ENCODE measurements around the gene KCNJ15.

Gene KCNJ15

DNA sequence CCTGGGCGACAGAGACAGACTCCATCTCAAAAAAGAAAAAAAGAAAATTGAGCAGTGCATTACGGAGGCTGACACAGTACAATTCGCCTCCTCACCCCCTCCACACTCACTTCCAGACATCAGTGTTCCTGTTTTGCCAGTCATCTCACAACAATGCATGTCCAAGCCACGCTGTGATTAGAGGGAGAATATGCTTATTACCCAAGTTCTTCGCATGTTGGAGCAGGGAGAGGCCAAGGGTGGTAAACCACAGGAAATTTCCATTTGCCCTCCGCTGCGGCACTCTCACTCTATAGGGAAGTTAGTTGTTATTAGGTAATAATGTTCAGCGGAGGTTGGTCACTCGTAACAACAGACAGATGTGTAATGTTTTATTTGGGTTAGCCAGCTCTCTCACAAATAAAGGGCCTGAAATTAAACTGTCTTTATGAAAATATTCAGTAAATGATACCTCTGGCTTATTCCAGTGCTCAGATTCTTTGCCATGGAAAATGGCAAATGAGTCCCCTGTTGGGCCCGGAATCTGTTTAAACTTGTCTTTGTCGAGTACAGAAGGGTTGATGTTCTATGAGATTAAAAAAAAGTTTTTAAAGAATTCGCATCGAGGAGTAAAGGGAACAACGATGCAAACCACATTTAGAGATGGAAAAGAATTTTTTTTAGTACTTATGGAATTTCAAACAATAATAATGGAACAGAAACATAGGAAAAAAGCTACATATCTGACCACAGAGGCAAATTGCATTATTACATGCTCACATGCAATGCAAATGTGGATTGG is 33.1 kb downstream of the KCNJ15 start:
- H3K27me3 ChIP-seq = no peaks in the 10 kb centered on the region
- no peaks in the 10 kb centered on the region for H3K4me1 ChIP-seq
- TF ChIP-seq, protein P1, sequence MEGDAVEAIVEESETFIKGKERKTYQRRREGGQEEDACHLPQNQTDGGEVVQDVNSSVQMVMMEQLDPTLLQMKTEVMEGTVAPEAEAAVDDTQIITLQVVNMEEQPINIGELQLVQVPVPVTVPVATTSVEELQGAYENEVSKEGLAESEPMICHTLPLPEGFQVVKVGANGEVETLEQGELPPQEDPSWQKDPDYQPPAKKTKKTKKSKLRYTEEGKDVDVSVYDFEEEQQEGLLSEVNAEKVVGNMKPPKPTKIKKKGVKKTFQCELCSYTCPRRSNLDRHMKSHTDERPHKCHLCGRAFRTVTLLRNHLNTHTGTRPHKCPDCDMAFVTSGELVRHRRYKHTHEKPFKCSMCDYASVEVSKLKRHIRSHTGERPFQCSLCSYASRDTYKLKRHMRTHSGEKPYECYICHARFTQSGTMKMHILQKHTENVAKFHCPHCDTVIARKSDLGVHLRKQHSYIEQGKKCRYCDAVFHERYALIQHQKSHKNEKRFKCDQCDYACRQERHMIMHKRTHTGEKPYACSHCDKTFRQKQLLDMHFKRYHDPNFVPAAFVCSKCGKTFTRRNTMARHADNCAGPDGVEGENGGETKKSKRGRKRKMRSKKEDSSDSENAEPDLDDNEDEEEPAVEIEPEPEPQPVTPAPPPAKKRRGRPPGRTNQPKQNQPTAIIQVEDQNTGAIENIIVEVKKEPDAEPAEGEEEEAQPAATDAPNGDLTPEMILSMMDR (IDR thresholded peaks at IDR 0.05; ENCODE audit: low read depth, low read length) = no peak
- no peaks in the 10 kb centered on the region for H3K36me3 ChIP-seq
- no peak overlapping the region for H3K4me3 ChIP-seq (ENCODE audit: low read depth, low read length)
- no peak for DNase-seq
- no peaks in the 10 kb centered on the region for H3K9me3 ChIP-seq

DNA sequence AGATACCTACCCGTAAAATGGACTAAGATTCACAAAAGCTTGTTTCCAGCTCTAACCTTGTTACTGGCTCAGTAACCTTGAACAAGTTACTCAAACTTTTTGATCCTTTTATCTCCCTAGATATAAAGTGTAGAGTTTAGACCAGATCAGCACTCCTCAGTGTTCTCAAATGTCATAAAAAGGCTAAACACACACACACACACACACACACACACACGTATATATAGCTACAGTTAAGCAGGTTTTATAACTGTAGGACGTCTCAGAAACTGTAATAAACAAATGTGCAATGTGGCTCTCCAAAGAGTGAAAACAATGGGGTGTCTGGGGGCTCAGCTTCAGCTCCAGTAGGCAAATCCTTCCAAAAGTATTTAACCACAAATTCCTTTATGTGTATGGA is 34.0 kb downstream of the KCNJ15 start:
- Histone ChIP-seq H3K4me3 (ENCODE audit: low read depth, low read length) (no peak overlapping the region), H3K9me3 (no peaks in the 10 kb centered on the region), H3K4me1 (no peaks in the 10 kb centered on the region), H3K36me3 (no peaks in the 10 kb centered on the region), H3K27me3 (no peaks in the 10 kb centered on the region)
- no peak for DNase-seq
- TF ChIP-seq, protein P1 (IDR thresholded peaks at IDR 0.05; ENCODE audit: low read depth, low read length) = no peak

DNA sequence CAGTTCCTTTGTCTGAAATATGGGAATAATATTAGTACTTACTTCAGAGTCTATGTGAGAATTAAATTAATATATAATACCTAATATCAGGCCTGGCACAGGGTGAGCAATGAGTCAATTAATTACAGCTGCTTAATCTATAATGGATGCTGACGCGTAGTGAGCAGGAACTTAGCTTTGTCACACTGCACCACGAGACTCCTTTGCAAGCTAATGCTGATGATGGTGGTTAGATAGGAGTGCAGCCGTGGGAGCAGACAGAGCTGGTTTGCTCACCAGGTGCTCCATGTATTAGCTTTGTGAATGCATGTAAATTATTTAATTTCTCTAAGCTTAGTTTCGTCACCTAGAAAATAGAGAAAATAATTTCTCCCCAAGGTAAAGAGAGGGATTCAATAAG is 35.1 kb downstream of the KCNJ15 start:
- no peaks in the 10 kb centered on the region for H3K4me1 ChIP-seq
- TF ChIP-seq, protein P1 (IDR thresholded peaks at IDR 0.05; ENCODE audit: low read depth, low read length) = no peak

DNA sequence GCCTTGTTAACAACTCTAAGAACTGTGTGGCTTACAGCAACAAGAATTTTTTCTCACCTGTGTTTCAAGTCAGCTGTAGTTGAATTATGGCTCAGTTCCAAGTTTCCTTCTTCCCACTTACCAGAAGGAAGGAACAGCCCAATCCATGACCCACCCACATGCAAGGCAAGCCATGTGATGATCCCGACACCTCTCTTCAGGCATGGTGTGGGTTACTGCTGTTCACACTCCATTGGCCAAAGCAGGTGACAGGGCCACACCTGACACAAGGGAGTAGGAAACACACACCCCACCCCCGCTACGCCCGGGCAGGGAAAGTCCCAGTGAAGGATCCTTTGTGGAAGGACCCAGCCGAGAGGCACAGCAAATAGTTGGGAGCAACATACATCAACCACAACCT is 36.3 kb downstream of the KCNJ15 start:
- no peaks in the 10 kb centered on the region for H3K36me3 ChIP-seq
- H3K9me3 ChIP-seq = no peaks in the 10 kb centered on the region
- H3K4me1 ChIP-seq = no peaks in the 10 kb centered on the region
- no peak overlapping the region for H3K4me3 ChIP-seq (ENCODE audit: low read depth, low read length)
- TF ChIP-seq, protein P1 (IDR thresholded peaks at IDR 0.05; ENCODE audit: low read depth, low read length) = no peak
- no peak for DNase-seq
- H3K27me3 ChIP-seq = no peaks in the 10 kb centered on the region; the same call in 1 of the 2 replicates

More for the DNA sequence above, 35.1 kb downstream of the KCNJ15 start:
- no peak for DNase-seq
- Histone ChIP-seq H3K4me3 (ENCODE audit: low read depth, low read length) (no peak overlapping the region), H3K36me3 (no peaks in the 10 kb centered on the region), H3K9me3 (no peaks in the 10 kb centered on the region), H3K27me3 (no peaks in the 10 kb centered on the region; the same call in 1 of the 2 replicates)

DNA sequence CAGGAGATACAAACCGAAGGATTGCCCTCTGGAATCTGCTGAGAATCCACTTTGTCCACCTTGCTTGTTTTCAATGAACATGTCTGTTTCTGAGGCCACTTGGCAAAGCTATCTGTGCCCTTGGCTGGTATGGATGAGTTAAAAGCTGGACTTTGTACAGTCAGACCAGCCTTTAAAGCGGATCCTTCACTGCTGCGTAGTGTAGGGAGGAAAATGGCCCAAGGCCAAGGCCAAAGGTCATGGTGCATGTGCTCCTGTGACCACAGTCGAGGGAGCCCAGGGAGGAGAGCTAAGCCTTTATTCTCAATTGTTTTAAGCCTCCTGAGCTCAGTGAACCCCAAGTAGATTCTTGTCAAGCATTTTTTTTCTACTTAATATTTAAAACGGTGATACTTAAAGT is 37.0 kb downstream of the KCNJ15 start:
- Histone ChIP-seq H3K9me3 (no peaks in the 10 kb centered on the region), H3K36me3 (no peaks in the 10 kb centered on the region), H3K27me3 (no peaks in the 10 kb centered on the region; the same call in 1 of the 2 replicates), H3K4me3 (ENCODE audit: low read depth, low read length) (no peak overlapping the region), H3K4me1 (no peaks in the 10 kb centered on the region)
- DNase-seq = no peak
- TF ChIP-seq, protein P1 (IDR thresholded peaks at IDR 0.05; ENCODE audit: low read depth, low read length) = no peak

DNA sequence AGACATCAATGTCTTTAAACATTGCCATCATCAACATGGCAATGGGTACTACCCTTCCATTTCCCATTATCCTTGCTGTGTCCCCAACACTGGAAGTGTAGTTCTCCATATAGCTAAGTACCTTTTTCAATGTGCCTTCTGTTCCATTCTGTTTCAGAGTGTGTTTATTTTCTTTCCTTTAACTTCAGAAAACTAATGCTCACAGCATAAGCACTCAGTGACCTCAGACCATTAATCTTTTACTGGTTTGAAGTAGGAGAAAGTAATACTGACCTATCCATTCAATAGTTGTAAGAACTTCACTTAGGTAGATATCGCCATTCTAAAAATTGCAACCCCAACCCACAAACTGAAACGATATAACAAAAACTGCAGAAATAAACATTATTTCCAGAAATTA is 37.8 kb downstream of the KCNJ15 start:
- Histone ChIP-seq H3K4me1 (no peaks in the 10 kb centered on the region), H3K4me3 (ENCODE audit: low read depth, low read length) (no peak overlapping the region), H3K27me3 (no peaks in the 10 kb centered on the region; the same call in 1 of the 2 replicates), H3K36me3 (no peaks in the 10 kb centered on the region), H3K9me3 (no peaks in the 10 kb centered on the region)
- TF ChIP-seq, protein P1 (IDR thresholded peaks at IDR 0.05; ENCODE audit: low read depth, low read length) = no peak
- no peak for DNase-seq

Measured in BE2C (cell line).